H9 (cell line): ENCODE results near the gene PARPBP. TPM values are rescaled to one million over a fixed set of nuclear protein-coding genes. Genes with fewer than 3 reads are reported as not detected.
A peak's percentile ranks its signal among the peaks of the same experiment; 100 is the strongest.

Experiments
- DNase-seq: peaks from one replicate; pipeline ENCODE4 v3.0.0-alpha.2; 2017
- H2AFZ ChIP-seq: one replicate; pipeline ENCODE4 v1.6.1; 2013; ENCODE audit warnings: mild to moderate bottlenecking, low read length, control low read depth, moderate library complexity
- H2AK5ac ChIP-seq: 2 replicates; pipeline ENCODE4 v1.6.1; 2013; ENCODE audit warnings: low read length, control low read depth, mixed read lengths; ENCODE audit not compliant: insufficient read length
- H2BK120ac ChIP-seq: one replicate; pipeline ENCODE4 v1.6.1; 2013; ENCODE audit warnings: low read depth, mild to moderate bottlenecking, low read length, control low read depth, inconsistent platforms; ENCODE audit not compliant: poor library complexity, severe bottlenecking
- H2BK12ac ChIP-seq: 2 replicates; pipeline ENCODE4 v1.6.1; 2013; ENCODE audit warnings: low read length, control low read depth, mixed read lengths, low read depth; ENCODE audit not compliant: insufficient read length
- H2BK15ac ChIP-seq: 2 replicates; pipeline ENCODE4 v1.6.1; 2013; ENCODE audit warnings: low read depth, low read length, control low read depth
- H2BK20ac ChIP-seq: one replicate; pipeline ENCODE4 v1.6.1; 2013; ENCODE audit warnings: low read depth, mild to moderate bottlenecking, low read length, control low read depth, inconsistent platforms; ENCODE audit not compliant: poor library complexity, severe bottlenecking
- H2BK5ac ChIP-seq: 2 replicates; pipeline ENCODE4 v1.6.1; 2013; ENCODE audit warnings: low read length, control low read depth, mixed read lengths; ENCODE audit not compliant: insufficient read length
- H3K14ac ChIP-seq: 2 replicates; pipeline ENCODE4 v1.6.1; 2013; ENCODE audit warnings: low read length, control low read depth; ENCODE audit not compliant: insufficient read depth
- H3K18ac ChIP-seq: 2 replicates; pipeline ENCODE4 v1.6.1; 2013; ENCODE audit warnings: low read depth, mild to moderate bottlenecking, mixed read lengths, low read length, control low read depth; ENCODE audit not compliant: insufficient read length
- H3K23ac ChIP-seq: 2 replicates; pipeline ENCODE4 v1.6.1; 2013; ENCODE audit warnings: low read length, control low read depth, mixed read lengths, low read depth; ENCODE audit not compliant: insufficient read length
- H3K23me2 ChIP-seq: 2 replicates; pipeline ENCODE4 v1.6.1; 2013; ENCODE audit warnings: low read depth, mild to moderate bottlenecking, mixed read lengths, low read length, control low read depth; ENCODE audit not compliant: insufficient read length, poor library complexity, severe bottlenecking
- H3K27ac ChIP-seq: 2 replicates; pipeline ENCODE4 v1.5.1; 2013; ENCODE audit warnings: low read length, control low read depth, mixed read lengths, low read depth; ENCODE audit not compliant: insufficient read length
- H3K27me3 ChIP-seq: 2 replicates; pipeline ENCODE4 v1.6.1; 2013; ENCODE audit warnings: low read length, control low read depth, inconsistent platforms; ENCODE audit not compliant: insufficient read depth
- H3K4ac ChIP-seq: 2 replicates; pipeline ENCODE4 v1.6.1; 2013; ENCODE audit warnings: low read depth, mild to moderate bottlenecking, control low read depth, inconsistent platforms, low read length, moderate library complexity
- H3K4me1 ChIP-seq: 2 replicates; pipeline ENCODE4 v1.6.1; 2013; ENCODE audit warnings: low read length, control low read depth, inconsistent platforms; ENCODE audit not compliant: insufficient read depth
- H3K4me2 ChIP-seq: 2 replicates; pipeline ENCODE4 v1.6.1; 2013; ENCODE audit warnings: low read length, control low read depth, mixed read lengths; ENCODE audit not compliant: insufficient read length, insufficient read depth
- H3K56ac ChIP-seq: 2 replicates; pipeline ENCODE4 v1.6.1; 2013; ENCODE audit warnings: low read depth, mild to moderate bottlenecking, mixed read lengths, low read length, control low read depth; ENCODE audit not compliant: insufficient read length
- H3K79me1 ChIP-seq: 2 replicates; pipeline ENCODE4 v1.6.1; 2013; ENCODE audit warnings: low read depth, mild to moderate bottlenecking, moderate library complexity, low read length, control low read depth, inconsistent platforms; ENCODE audit not compliant: insufficient read depth, poor library complexity, severe bottlenecking
- H3K79me2 ChIP-seq: 2 replicates; pipeline ENCODE4 v1.6.1; 2013; ENCODE audit warnings: low read length, control low read depth, inconsistent platforms; ENCODE audit not compliant: insufficient read depth
- H3K9ac ChIP-seq: 2 replicates; pipeline ENCODE4 v1.6.1; 2013; ENCODE audit warnings: low read length, control low read depth, mixed read lengths; ENCODE audit not compliant: insufficient read length; ENCODE audit errors: extremely low read depth
- H3K9me3 ChIP-seq: one replicate; pipeline ENCODE4 v1.6.1; 2013; ENCODE audit warnings: low read depth, low read length, inconsistent platforms; ENCODE audit not compliant: control insufficient read depth
- H3T11ph ChIP-seq: one replicate; pipeline ENCODE4 v1.6.1; 2013; ENCODE audit warnings: mild to moderate bottlenecking, low read length, control low read depth, inconsistent platforms
- H4K20me1 ChIP-seq: one replicate; pipeline ENCODE4 v1.6.1; 2013; ENCODE audit not compliant: control insufficient read depth, insufficient read length, insufficient read depth
- H4K5ac ChIP-seq: 2 replicates; pipeline ENCODE4 v1.6.1; 2013; ENCODE audit warnings: low read depth, mild to moderate bottlenecking, mixed read lengths, low read length, control low read depth; ENCODE audit not compliant: insufficient read length
- H4K8ac ChIP-seq: replicated peaks from 2 replicates; pipeline ENCODE4 v1.6.1; 2013; ENCODE audit warnings: low read length, control low read depth, mixed read lengths, low read depth; ENCODE audit not compliant: insufficient read length
- H4K91ac ChIP-seq: 2 replicates; pipeline ENCODE4 v1.6.1; 2013; ENCODE audit warnings: low read depth, mild to moderate bottlenecking, moderate library complexity, mixed read lengths, low read length, control low read depth; ENCODE audit not compliant: insufficient read length
- H3K27ac Mint-ChIP-seq, 3 experiments: 2 replicates in 2 of 3; 3 replicates in 1 of 3; pipeline ENCODE4 v1.8.0; 2020 to 2021; ENCODE audit warnings: mixed read lengths in 3 of 3, mild to moderate bottlenecking in 1 of 3, moderate library complexity in 1 of 3
- H3K27me3 Mint-ChIP-seq: 2 replicates; pipeline ENCODE4 v1.8.0; 2021; ENCODE audit warnings: low read depth, mild to moderate bottlenecking, moderate library complexity, mixed read lengths
- H3K36me3 Mint-ChIP-seq, 3 experiments: 2 replicates in 2 of 3; 3 replicates in 1 of 3; pipeline ENCODE4 v1.8.0; 2020 to 2021; ENCODE audit warnings: low read depth in 3 of 3, mixed read lengths in 3 of 3; ENCODE audit not compliant: insufficient read depth in 1 of 3
- H3K4me1 Mint-ChIP-seq, 2 experiments: 2 replicates each; pipeline ENCODE4 v1.8.0; 2020; ENCODE audit warnings: mixed read lengths in 2 of 2
- H3K4me3 Mint-ChIP-seq, 2 experiments: 2 replicates in 1 of 2; 3 replicates in 1 of 2; pipeline ENCODE4 v1.8.0; 2020 to 2021; ENCODE audit warnings: mild to moderate bottlenecking in 2 of 2, mixed read lengths in 2 of 2, moderate library complexity in 1 of 2
- H3K9me3 Mint-ChIP-seq, 2 experiments: 2 replicates in 1 of 2; 3 replicates in 1 of 2; pipeline ENCODE4 v1.8.0; 2020; ENCODE audit warnings: mild to moderate bottlenecking in 2 of 2, mixed read lengths in 2 of 2, moderate library complexity in 1 of 2
- CTCF ChIP-seq: fragments of 200-600 bp; sonication (generic); conservative IDR thresholded peaks from 3 replicates; pipeline ENCODE4 v1.8.0; 2021; ENCODE audit warnings: antibody characterized with exemption, mild to moderate bottlenecking
- total RNA-seq: library from RNA; stranded (reverse); gene quantifications from 2 replicates; pipeline ENCODE4 v1.2.1, GENCODE V29; 2021

Gene PARPBP
- total RNA-seq, 1 experiment from 2014 or later: 32.1 TPM

- Histone ChIP-seq H4K8ac (no peak overlapping the region), H3K23me2 (no peaks in the 10 kb centered on the region), H2BK120ac (no peak overlapping the region), H3K18ac (no peak overlapping the region), H2BK12ac (no peak overlapping the region), H3K79me1 (no peaks in the 10 kb centered on the region), H3K4me2 (no peak overlapping the region), H2AK5ac (no peak overlapping the region), H2BK5ac (no peak overlapping the region), H3K23ac (no peak overlapping the region), H2BK20ac (no peak overlapping the region), H4K20me1 (no peaks in the 10 kb centered on the region), H4K5ac (no peak overlapping the region), H3K9me3 (no peaks in the 10 kb centered on the region), H3K14ac (no peak overlapping the region), H3K4me1 (no peaks in the 10 kb centered on the region), H3K56ac (no peak overlapping the region), H3K27ac (no peak overlapping the region), H2AFZ (no peak overlapping the region), H3K79me2 (no peaks in the 10 kb centered on the region), H3K9ac (no peak overlapping the region), H4K91ac (no peak overlapping the region), H3T11ph (no peak overlapping the region), H3K27me3 (no peaks in the 10 kb centered on the region), H3K4ac (no peak overlapping the region), H2BK15ac (no peak overlapping the region)
- Mint-ChIP-seq H3K4me3 (no peak overlapping the region), H3K27ac (peak overlapping the region in 1 of 3 experiments; percentile 50; a peak in 1 of 7 replicates), H3K36me3 (peaks cover 4 to 5% (median 4%) of the 10 kb centered on the region in 3 experiments; a peak in 4 of 7 replicates), H3K9me3 (no peaks in the 10 kb centered on the region), H3K4me1 (no peaks in the 10 kb centered on the region), H3K27me3 (no peaks in the 10 kb centered on the region; the same call in 1 of the 2 replicates)
- TF ChIP-seq CTCF: no peak
- DNase-seq: no peak
These were observed 48.0 kb downstream of the PARPBP start for GRCh38 chr12:102167821-102168604.
